SKM-1 treated with dmso at 0.1 percent for 144 hours (cell line): ENCODE measurements around the gene SYCP3.
"Not testable (repeated sequence)": the region's sequence is repeated elsewhere in the genome, so short reads cannot be mapped to it uniquely, and the experiment has no call there.

ENCODE experiments used
- DNase-seq: peaks from one replicate; lab custom pipeline; 2025; ENCODE audit not compliant: unreplicated experiment; lab: John Stamatoyannopoulos, UW

SYCP3 gene

DNA sequence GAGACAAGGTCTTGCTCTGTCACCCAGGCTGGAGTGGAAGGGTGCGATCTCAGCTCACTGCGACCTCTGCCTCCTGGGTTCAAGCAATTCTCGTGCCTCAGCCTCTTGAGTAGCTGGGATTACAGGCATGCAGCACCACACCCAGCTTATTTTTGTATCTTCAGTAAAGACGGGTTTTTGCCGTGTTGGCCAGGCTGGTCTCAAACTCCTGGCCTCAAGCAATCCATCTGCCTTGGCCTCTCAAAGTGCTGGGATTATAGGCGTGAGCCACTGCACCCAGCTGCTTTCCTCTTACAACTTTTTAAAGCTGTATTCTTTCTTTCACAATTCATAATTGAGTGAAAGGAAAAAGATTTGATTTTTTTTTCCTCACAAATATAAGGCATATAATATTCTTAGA, 57.6 kb downstream of the SYCP3 start:
- not testable (repeated sequence) for DNase-seq

DNA sequence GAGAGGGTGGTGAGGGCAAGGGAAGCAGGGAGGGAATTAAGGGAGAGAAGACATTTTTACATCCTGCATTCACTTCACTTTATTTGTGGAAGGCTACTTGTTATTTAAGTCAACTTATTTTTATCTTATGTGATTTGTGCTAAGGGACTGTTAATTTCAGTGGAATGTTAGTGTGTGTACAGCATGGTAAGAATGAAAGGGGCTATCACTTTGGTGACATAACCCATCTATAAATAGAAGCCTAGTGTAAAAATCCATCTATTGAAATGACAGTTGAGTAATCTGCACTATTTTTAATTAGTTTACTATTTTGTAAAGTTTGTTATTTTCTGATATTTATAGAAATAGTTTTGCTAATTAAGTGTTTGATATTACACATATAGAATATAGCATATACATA, 58.6 kb downstream of the SYCP3 start:
- no peak for DNase-seq

DNA sequence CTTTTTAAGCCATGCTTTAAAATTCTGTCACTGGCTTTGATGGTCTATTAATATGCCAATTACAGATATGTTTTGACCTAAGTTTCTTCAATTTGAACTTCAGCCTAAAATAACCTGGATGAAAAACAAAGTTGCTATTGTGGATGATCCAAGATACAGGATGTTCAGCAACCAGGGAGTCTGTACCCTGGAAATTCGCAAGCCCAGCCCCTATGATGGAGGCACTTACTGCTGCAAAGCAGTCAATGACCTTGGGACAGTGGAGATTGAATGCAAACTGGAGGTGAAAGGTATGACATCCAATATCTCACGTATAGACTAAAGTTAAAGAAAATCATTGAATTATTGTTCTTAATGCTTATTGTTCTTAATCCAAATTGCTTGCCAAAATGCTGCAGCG, 59.0 kb downstream of the SYCP3 start:
- no peak for DNase-seq
